Natural killer cell (primary cell): ENCODE results near the gene MOB3C. TPM values are rescaled to one million over a fixed set of nuclear protein-coding genes. Genes with fewer than 3 reads are reported as not detected.

Experiments used
- ATAC-seq, 3 donors: fragments of 150-1000 bp in 2 of 3; fragments of 200-7000 bp in 1 of 3; cut with Tn5 transposase; 1 replicate in 1 of 3; 2 replicates in 2 of 3; pipeline ENCODE4 v1.10.0; 2021; ENCODE audit warnings: mild to moderate bottlenecking in 2 of 3, moderate library complexity in 2 of 3
- DNase-seq, 2 donors: peaks; one replicate each; pipeline versions ENCODE4 v3.0.0 to v3.0.0-alpha.2; 2013 to 2021; ENCODE audit warnings: mixed read lengths in 1 of 2
- H3K27ac ChIP-seq: one replicate; pipeline ENCODE4 v1.5.1; 2013; ENCODE audit warnings: mild to moderate bottlenecking, low read length
- H3K27me3 ChIP-seq: one replicate; pipeline ENCODE4 v1.6.1; 2013; ENCODE audit warnings: low read length; ENCODE audit not compliant: control insufficient read depth, insufficient read depth
- H3K36me3 ChIP-seq: one replicate; pipeline ENCODE4 v1.6.1; 2013; ENCODE audit warnings: low read length; ENCODE audit not compliant: control insufficient read depth, insufficient read depth
- H3K4me1 ChIP-seq: one replicate; pipeline ENCODE4 v1.6.1; 2013; ENCODE audit warnings: low read length; ENCODE audit not compliant: control insufficient read depth, insufficient read depth
- H3K4me3 ChIP-seq: one replicate; pipeline ENCODE4 v1.5.1; 2013; ENCODE audit warnings: low read length
- H3K9me3 ChIP-seq: one replicate; pipeline ENCODE4 v1.6.1; 2013; ENCODE audit warnings: low read length; ENCODE audit not compliant: control insufficient read depth, insufficient read depth
- H3K27ac Mint-ChIP-seq, 2 donors: one replicate each; pipeline ENCODE4 v1.8.0; 2022; ENCODE audit warnings: mild to moderate bottlenecking in 2 of 2, mixed read lengths in 2 of 2, moderate library complexity in 1 of 2
- H3K27me3 Mint-ChIP-seq, 2 donors: one replicate each; pipeline ENCODE4 v1.8.0; 2022; ENCODE audit warnings: low read depth in 2 of 2, mixed read lengths in 2 of 2
- H3K36me3 Mint-ChIP-seq: one replicate; pipeline ENCODE4 v1.8.0; 2022; ENCODE audit warnings: mixed read lengths
- H3K4me1 Mint-ChIP-seq, 2 donors: one replicate each; pipeline ENCODE4 v1.8.0; 2022; ENCODE audit warnings: mixed read lengths in 2 of 2
- H3K4me3 Mint-ChIP-seq: one replicate; pipeline ENCODE4 v1.8.0; 2022; ENCODE audit warnings: mild to moderate bottlenecking, moderate library complexity, mixed read lengths
- H3K9me3 Mint-ChIP-seq, 2 donors: one replicate each; pipeline ENCODE4 v1.8.0; 2022; ENCODE audit warnings: mixed read lengths in 2 of 2
- CTCF ChIP-seq: fragments of 200-600 bp; IDR thresholded peaks from one replicate; pipeline ENCODE4 v1.8.0; 2022; ENCODE audit warnings: antibody characterized with exemption
- WGBS: methylation state at CpG from one replicate; pipeline ENCODE4 v1.1.7; 2013; ENCODE audit warnings: missing lambda C conversion rate; ENCODE audit not compliant: insufficient coverage; 5-methylcytosine and 5-hydroxymethylcytosine counted together
- intact Hi-C: fragments of 100-400 bp; cut with micrococcal nuclease; formaldehyde crosslinking; loops from one replicate; pipeline ENCODE4 v1.14.2; 2022
- total RNA-seq, 4 donors: library from RNA; stranded (reverse); fragments of 120-200 nt in 1 of 4; gene quantifications; one replicate each; pipeline versions ENCODE4 v1.2.3 to v1.2.4, GENCODE V29; 2013 to 2022

The MOB3C gene
- total RNA-seq, 3 donors from 2014 or later (not counting 1 experiment from before 2014, with no cell fraction given), result 16.7 to 25.1 (median 19.2) TPM

GRCh38 chr1:46639547-46639946 lies 22.9 kb upstream of the MOB3C start:
- no peak for TF ChIP-seq CTCF

DNA sequence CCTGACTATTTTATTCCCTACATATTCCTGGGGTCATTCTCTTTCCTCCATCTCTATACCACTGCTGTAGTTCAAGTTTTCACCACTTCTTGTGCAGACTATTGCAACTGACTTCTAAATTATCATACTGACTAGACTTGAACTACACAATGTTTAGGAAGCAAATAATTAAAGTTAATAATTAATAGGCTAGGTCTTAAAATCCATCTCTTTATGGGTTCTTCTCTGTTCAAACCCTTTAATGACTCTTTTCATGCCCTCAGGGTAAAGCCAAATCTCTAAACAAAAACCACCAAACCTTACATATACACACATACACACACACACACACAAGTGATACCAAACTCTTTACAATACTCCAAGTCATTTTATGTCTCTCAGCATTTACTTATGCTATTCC lies 22.3 kb upstream of the MOB3C start:
- Mint-ChIP-seq H3K27ac (no peak overlapping the region), H3K27me3 (no peaks in the 10 kb centered on the region)
- H3K36me3 ChIP-seq, result peaks cover 28% of the 10 kb centered on the region

More at GRCh38 chr1:46639547-46639946, 22.9 kb upstream of the MOB3C start:
- ATAC-seq (no peak), DNase-seq (no peak)
- Mint-ChIP-seq H3K27me3 (no peaks in the 10 kb centered on the region), H3K9me3 (no peaks in the 10 kb centered on the region), H3K4me3 (no peak overlapping the region), H3K27ac (no peak overlapping the region), H3K4me1 (no peaks in the 10 kb centered on the region), H3K36me3 (peaks cover 7% of the 10 kb centered on the region)
- 100% methylated on average over 1 of the region's 1 CpG for WGBS
- Histone ChIP-seq H3K27ac (no peak overlapping the region), H3K36me3 (peaks cover 28% of the 10 kb centered on the region), H3K9me3 (no peaks in the 10 kb centered on the region), H3K4me3 (no peak overlapping the region), H3K4me1 (no peaks in the 10 kb centered on the region), H3K27me3 (no peaks in the 10 kb centered on the region)
- intact Hi-C loops, result no loop called here

DNA sequence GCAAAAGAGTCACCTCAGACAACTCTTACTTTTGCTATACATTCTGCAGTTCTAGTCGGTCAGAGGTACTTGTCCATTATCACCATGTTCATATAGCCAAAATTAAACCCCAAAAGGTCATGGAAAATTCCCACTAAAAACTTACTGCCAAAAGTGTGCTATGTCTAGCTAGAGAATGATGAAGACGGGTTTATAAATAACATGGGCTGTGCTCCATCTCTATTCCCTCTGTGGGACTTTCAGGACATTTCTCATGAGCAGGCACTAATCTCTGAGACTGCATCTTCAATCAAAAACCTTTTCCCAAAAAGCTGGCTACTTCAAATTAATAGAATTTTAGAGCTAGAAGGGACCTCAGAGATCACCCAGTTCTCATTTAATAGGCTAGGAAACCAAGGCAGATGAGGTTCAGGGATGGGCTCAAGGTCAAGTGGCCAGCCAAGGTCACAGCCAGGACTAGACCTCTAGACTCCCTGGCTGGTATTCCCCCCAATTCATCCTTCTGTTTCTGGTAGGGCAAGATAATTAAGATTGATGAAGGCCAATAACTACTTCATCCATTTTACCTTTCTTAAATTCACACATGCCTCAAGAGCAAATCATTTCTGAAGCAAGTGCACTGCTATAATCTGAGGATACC lies 21.0 kb upstream of the MOB3C start:
- H3K4me1 Mint-ChIP-seq, result no peaks in the 10 kb centered on the region
- H3K27me3 ChIP-seq, result no peaks in the 10 kb centered on the region
- 50% methylated on average over 2 of the region's 2 CpGs for WGBS
- no peaks in the 10 kb centered on the region for H3K4me1 ChIP-seq
- DNase-seq (no peak), ATAC-seq (no peak)
- no peak for TF ChIP-seq CTCF
- intact Hi-C loops, result no loop called here
- no peak overlapping the region for H3K4me3 ChIP-seq
- H3K27me3 Mint-ChIP-seq, result no peaks in the 10 kb centered on the region
- H3K27ac ChIP-seq, result no peak overlapping the region
- H3K9me3 Mint-ChIP-seq, result no peaks in the 10 kb centered on the region
- no peaks in the 10 kb centered on the region for H3K9me3 ChIP-seq
- H3K36me3 ChIP-seq, result peaks cover 32% of the 10 kb centered on the region
- H3K36me3 Mint-ChIP-seq, result peaks cover 18% of the 10 kb centered on the region
- H3K27ac Mint-ChIP-seq, result no peak overlapping the region
- no peak overlapping the region for H3K4me3 Mint-ChIP-seq

More for the DNA sequence above, 22.3 kb upstream of the MOB3C start:
- intact Hi-C loops, result no loop called here
- Mint-ChIP-seq H3K36me3 (peaks cover 11% of the 10 kb centered on the region), H3K4me1 (no peaks in the 10 kb centered on the region), H3K4me3 (no peak overlapping the region), H3K9me3 (no peaks in the 10 kb centered on the region)
- DNase-seq (no peak), ATAC-seq (no peak)
- no peak overlapping the region for H3K27ac ChIP-seq
- no peaks in the 10 kb centered on the region for H3K27me3 ChIP-seq
- H3K4me1 ChIP-seq, result no peaks in the 10 kb centered on the region
- no peak for TF ChIP-seq CTCF
- H3K9me3 ChIP-seq, result no peaks in the 10 kb centered on the region
- no peak overlapping the region for H3K4me3 ChIP-seq

DNA sequence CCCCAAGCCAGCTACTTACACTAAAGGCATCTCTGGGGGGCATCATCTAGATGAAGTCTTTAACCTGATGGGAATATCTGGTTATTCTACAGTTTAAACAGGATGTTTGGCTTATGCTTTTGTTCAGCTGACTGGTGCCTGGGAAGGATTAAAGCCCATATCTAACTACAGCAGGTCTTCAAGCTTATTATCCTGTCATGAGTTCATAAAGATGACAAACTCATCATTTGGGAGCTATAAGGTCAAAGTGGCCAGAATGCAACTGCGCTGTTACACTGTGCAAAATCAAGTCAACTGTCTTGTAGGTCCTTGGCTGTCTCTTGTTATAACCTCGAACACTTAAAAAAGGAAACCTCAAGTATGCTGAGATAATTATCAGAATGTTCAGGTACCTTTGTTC lies 18.6 kb upstream of the MOB3C start:
- Mint-ChIP-seq H3K27ac (no peak overlapping the region), H3K36me3 (peaks cover 26% of the 10 kb centered on the region)
- no peak for TF ChIP-seq CTCF

More for the DNA sequence above, 18.6 kb upstream of the MOB3C start:
- H3K36me3 ChIP-seq, result peaks cover 37% of the 10 kb centered on the region
- intact Hi-C loops, result no loop called here
- ATAC-seq, result no peak
- no peaks in the 10 kb centered on the region for H3K27me3 ChIP-seq
- no peak for DNase-seq
- H3K9me3 Mint-ChIP-seq, result no peaks in the 10 kb centered on the region
- no peaks in the 10 kb centered on the region for H3K27me3 Mint-ChIP-seq
- whole genome bisulfite sequencing, result 96% methylated on average over 2 of the region's 2 CpGs
- no peaks in the 10 kb centered on the region for H3K4me1 Mint-ChIP-seq
- H3K4me1 ChIP-seq, result no peaks in the 10 kb centered on the region
- no peak overlapping the region for H3K4me3 Mint-ChIP-seq
- no peak overlapping the region for H3K27ac ChIP-seq
- H3K9me3 ChIP-seq, result no peaks in the 10 kb centered on the region
- H3K4me3 ChIP-seq, result no peak overlapping the region
